SK-N-SH (cell line): ENCODE measurements around the gene KLHDC7B. TPM values are rescaled to one million over a fixed set of nuclear protein-coding genes. Genes with fewer than 3 reads are reported as not detected.

Experiments used
- CTCF ChIA-PET: fragments of 300-600, 350-600 bp; formaldehyde crosslinking; extraction: SDS; loops from one replicate; lab custom pipeline; 2021; lab: Yijun Ruan, JAX
- POLR2A ChIA-PET: fragments of 350-600 bp; sonication (Branson Sonifier 250); formaldehyde crosslinking; extraction: SDS; loops from one replicate; lab custom pipeline; 2020; ENCODE audit warnings: antibody characterized with exemption, inconsistent platforms; lab: Yijun Ruan, JAX
- DNase-seq: peaks from one replicate; pipeline ENCODE4 v3.0.0; 2012
- H2AFZ ChIP-seq: fragments of 200-600 bp; sonication (generic); 2 replicates; pipeline ENCODE4 v1.8.1; 2016; ENCODE audit warnings: antibody characterized with exemption, mild to moderate bottlenecking, low read depth
- H3F3A ChIP-seq: fragments of 200-600 bp; sonication (generic); replicated peaks from 2 replicates; pipeline ENCODE3; 2016; ENCODE audit warnings: antibody characterized with exemption, mild to moderate bottlenecking; ENCODE audit not compliant: insufficient read depth
- H3K27ac ChIP-seq, 2 experiments: fragments of 200-500 bp in 1 of 2; fragments of 200-600 bp in 1 of 2; sonication (Bioruptor generic) in 1 of 2; sonication (generic), shearing (Covaris generic) in 1 of 2; 2 replicates each; pipeline versions ENCODE4 v1.5.1 to v1.6.1; 2014 to 2016; ENCODE audit warnings: low read depth in 2 of 2, inconsistent platforms in 1 of 2, low read length in 1 of 2, mild to moderate bottlenecking in 1 of 2, mixed read lengths in 1 of 2
- H3K27me3 ChIP-seq: fragments of 200-600 bp; sonication (generic), shearing (Covaris generic); 2 replicates; pipeline ENCODE4 v1.6.1; 2016; ENCODE audit warnings: mixed run types; ENCODE audit not compliant: insufficient read depth
- H3K36me3 ChIP-seq, 2 experiments: fragments of 200-500 bp in 1 of 2; fragments of 200-600 bp in 1 of 2; sonication (Bioruptor generic) in 1 of 2; sonication (generic) in 1 of 2; replicated peaks in 1 of 2; 2 replicates each; pipeline versions ENCODE3 to v1.5.1; 2014 to 2016; ENCODE audit warnings: low read length in 1 of 2, mild to moderate bottlenecking in 1 of 2; ENCODE audit not compliant: insufficient read depth in 2 of 2, control insufficient read depth in 1 of 2
- H3K4me1 ChIP-seq, 2 experiments: fragments of 200-500 bp in 1 of 2; fragments of 200-600 bp in 1 of 2; sonication (Bioruptor generic) in 1 of 2; sonication (generic), shearing (Covaris generic) in 1 of 2; 2 replicates each; pipeline versions ENCODE4 v1.5.1 to v1.6.1; 2014 to 2016; ENCODE audit warnings: low read depth in 1 of 2, low read length in 1 of 2, mixed run types in 1 of 2; ENCODE audit not compliant: insufficient read depth in 2 of 2, control insufficient read depth in 1 of 2
- H3K4me2 ChIP-seq: fragments of 200-600 bp; sonication (generic), shearing (Covaris generic); 2 replicates; pipeline ENCODE4 v1.6.1; 2017; ENCODE audit warnings: mixed run types
- H3K4me3 ChIP-seq, 2 experiments: fragments of 200-500 bp in 1 of 2; fragments of 200-600 bp in 1 of 2; sonication (Bioruptor generic) in 1 of 2; sonication (generic), shearing (Covaris generic) in 1 of 2; 2 replicates each; pipeline versions ENCODE4 v1.5.1 to v1.8.1; 2014 to 2016; ENCODE audit warnings: low read depth in 2 of 2, inconsistent platforms in 1 of 2, low read length in 1 of 2, mild to moderate bottlenecking in 1 of 2, mixed read lengths in 1 of 2, moderate library complexity in 1 of 2
- H3K79me2 ChIP-seq: fragments of 200-600 bp; sonication (generic); 2 replicates; pipeline ENCODE4 v1.8.1; 2017; ENCODE audit warnings: mild to moderate bottlenecking; ENCODE audit not compliant: insufficient read depth
- H3K9ac ChIP-seq: fragments of 200-600 bp; sonication (generic); 2 replicates; pipeline ENCODE4 v1.6.1; 2017; ENCODE audit warnings: mixed run types
- H3K9me2 ChIP-seq: fragments of 200-600 bp; sonication (generic); 2 replicates; pipeline ENCODE4 v1.6.1; 2017; ENCODE audit warnings: mixed run types
- H3K9me3 ChIP-seq: fragments of 200-600 bp; sonication (generic); 2 replicates; pipeline ENCODE4 v1.6.1; 2017; ENCODE audit warnings: mixed run types, mild to moderate bottlenecking, moderate library complexity
- H4K20me1 ChIP-seq: fragments of 200-600 bp; sonication (generic); 2 replicates; pipeline ENCODE4 v1.6.1; 2017; ENCODE audit warnings: mild to moderate bottlenecking, mixed run types; ENCODE audit not compliant: insufficient read depth
- ELF1 ChIP-seq: IDR thresholded peaks from 2 replicates; pipeline ENCODE4 v1.4.0; 2012
- FOSL2 ChIP-seq: IDR thresholded peaks from 2 replicates; pipeline ENCODE4 v1.4.0; 2012; ENCODE audit warnings: low read depth, mild to moderate bottlenecking, moderate library complexity, borderline replicate concordance
- GABPA ChIP-seq: IDR thresholded peaks from 2 replicates; pipeline ENCODE4 v1.4.0; 2012; ENCODE audit warnings: low read depth, mild to moderate bottlenecking
- GATA2 ChIP-seq: sonication (generic); formaldehyde crosslinking; IDR thresholded peaks from 2 replicates; pipeline ENCODE4 v1.5.0; 2020; ENCODE audit warnings: mild to moderate bottlenecking, missing genetic modification reagents
- MEF2A ChIP-seq: IDR thresholded peaks from 2 replicates; pipeline ENCODE4 v1.4.0; 2012; ENCODE audit warnings: low read depth, borderline replicate concordance
- POLR2AphosphoS5 ChIP-seq: IDR thresholded peaks from 2 replicates; pipeline ENCODE4 v1.6.1; 2012; ENCODE audit warnings: low read depth, low read length
- RAD21 ChIP-seq: IDR thresholded peaks from 2 replicates; pipeline ENCODE4 v1.6.1; 2012; ENCODE audit warnings: mild to moderate bottlenecking, low read length
- RXRA ChIP-seq: IDR thresholded peaks from 2 replicates; pipeline ENCODE4 v1.4.0; 2012; ENCODE audit warnings: low read depth, mild to moderate bottlenecking, borderline replicate concordance
- TCF12 ChIP-seq: IDR thresholded peaks from 2 replicates; pipeline ENCODE4 v1.4.0; 2012
- YY1 ChIP-seq: IDR thresholded peaks from 2 replicates; pipeline ENCODE4 v1.4.0; 2012; ENCODE audit warnings: low read depth, mild to moderate bottlenecking
- WGBS: methylation state at CpG from one replicate; pipeline ENCODE4 v1.1.6; 2017; ENCODE audit warnings: low lambda C conversion rate; 5-methylcytosine and 5-hydroxymethylcytosine counted together
- polyA plus RNA-seq, 3 experiments: library from polyadenylated mRNA; depleted of rRNA; stranded (reverse); fragments of >200 nt; gene quantifications; 2 replicates each; pipeline ENCODE4 v1.2.3, GENCODE V29; 2012
- TF ChIP-seq, protein P1 (sequence below): IDR thresholded peaks from 2 replicates; pipeline ENCODE4 v1.4.0; 2012; ENCODE audit warnings: low read depth
- TF ChIP-seq, protein P2 (sequence below): fragments of 200-600 bp; sonication (generic); IDR thresholded peaks from 2 replicates; pipeline ENCODE4 v1.6.1; 2017; ENCODE audit warnings: antibody characterized with exemption, mild to moderate bottlenecking, moderate library complexity
- TF ChIP-seq, protein P3 (sequence below): fragments of 150-350 bp; IDR thresholded peaks from 2 replicates; pipeline ENCODE4 v1.6.1; 2017; ENCODE audit warnings: antibody characterized with exemption, low read length, low read depth, borderline replicate concordance
- TF ChIP-seq, protein P4 (sequence below): IDR thresholded peaks from 2 replicates; pipeline ENCODE4 v1.4.0; 2012; ENCODE audit warnings: low read depth, borderline replicate concordance

The KLHDC7B gene
- polyA plus RNA-seq, 1 of the 3 experiments (the other 2 are of a cell fraction): 0.07 TPM

DNA sequence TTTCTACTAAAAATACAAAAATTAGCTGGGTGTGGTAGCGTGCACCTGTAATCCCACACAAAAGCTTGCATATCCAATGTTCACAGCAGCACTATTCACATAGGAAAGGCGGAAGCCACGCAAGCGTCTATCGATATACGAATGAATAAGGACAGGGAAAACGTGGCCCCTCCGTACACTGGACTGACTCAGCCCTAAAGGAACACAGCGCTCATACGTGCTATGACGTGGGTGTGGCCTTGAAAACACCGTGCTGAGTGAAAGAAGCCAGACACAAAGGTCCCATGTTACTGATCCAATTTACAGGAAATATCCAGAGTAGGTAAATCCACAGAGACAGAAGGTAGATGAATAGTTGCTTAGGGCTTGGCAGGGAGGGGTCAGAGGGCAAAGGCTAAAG lies 45.2 kb upstream of the KLHDC7B start:
- no peaks in the 10 kb centered on the region for H3K27me3 ChIP-seq
- TF ChIP-seq RXRA (no peak), MEF2A (no peak), RAD21 (no peak)
- H2AFZ ChIP-seq: no peak overlapping the region
- no peak overlapping the region for H3K27ac ChIP-seq
- H3K9me2 ChIP-seq: no peaks in the 10 kb centered on the region
- ChIA-PET CTCF (no interaction called here), POLR2A (interaction anchor here (1.0 kb wide), 1 partner anchor 25 kb away, joined by 3 read pairs; the partner anchor contains the start of gene SCO2)
- H3K4me3 ChIP-seq: no peak overlapping the region
- no peak overlapping the region for H3K9ac ChIP-seq
- DNase-seq: no peak
- no peaks in the 10 kb centered on the region; a peak in 1 of 4 replicates for H3K4me1 ChIP-seq
- no peak overlapping the region for H3K4me2 ChIP-seq
- WGBS: 99% methylated on average over 12 of the region's 12 CpGs
- no peaks in the 10 kb centered on the region for H3K9me3 ChIP-seq
- peaks cover 0 to 18% of the 10 kb centered on the region in 2 experiments for H3K36me3 ChIP-seq
- peaks cover 8% of the 10 kb centered on the region for H3F3A ChIP-seq
- peaks cover 5% of the 10 kb centered on the region for H3K79me2 ChIP-seq
- H4K20me1 ChIP-seq: no peaks in the 10 kb centered on the region

DNA sequence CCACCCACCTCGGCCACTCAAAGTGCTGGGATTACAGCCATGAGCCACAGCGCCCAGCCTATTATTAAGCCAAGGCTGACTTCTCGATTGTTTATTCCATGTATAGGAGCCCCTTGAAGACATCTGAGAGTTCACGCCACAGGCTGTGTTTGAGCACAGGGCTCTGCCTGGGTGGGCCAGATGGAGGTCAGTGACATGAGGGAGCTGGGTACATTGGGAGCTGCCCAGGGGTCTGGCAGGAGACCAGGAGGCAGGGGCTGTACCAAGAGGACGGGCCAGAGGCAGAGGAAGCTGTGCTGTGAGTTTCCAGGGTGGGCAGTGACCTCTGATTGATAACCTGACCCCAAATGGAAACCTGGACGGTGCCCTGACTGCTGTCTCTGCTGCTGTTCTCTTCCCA lies 43.6 kb upstream of the KLHDC7B start:
- Histone ChIP-seq H3K9me3 (no peaks in the 10 kb centered on the region), H3K27me3 (no peaks in the 10 kb centered on the region), H3K4me3 (no peak overlapping the region), H3K4me1 (peaks cover 0 to 11% of the 10 kb centered on the region in 2 experiments; a peak in 1 of 4 replicates), H4K20me1 (no peaks in the 10 kb centered on the region), H3F3A (peaks cover 8% of the 10 kb centered on the region), H3K4me2 (no peak overlapping the region), H3K27ac (no peak overlapping the region), H2AFZ (no peak overlapping the region), H3K79me2 (peaks cover 21% of the 10 kb centered on the region), H3K9me2 (no peaks in the 10 kb centered on the region), H3K9ac (no peak overlapping the region), H3K36me3 (peaks cover 0 to 18% of the 10 kb centered on the region in 2 experiments)
- CTCF ChIA-PET: no interaction called here
- POLR2A ChIA-PET: no interaction called here
- no peak for DNase-seq
- 97% methylated on average over 5 of the region's 6 CpGs for WGBS
- TF ChIP-seq POLR2AphosphoS5: no peak
- TF ChIP-seq, protein P1, sequence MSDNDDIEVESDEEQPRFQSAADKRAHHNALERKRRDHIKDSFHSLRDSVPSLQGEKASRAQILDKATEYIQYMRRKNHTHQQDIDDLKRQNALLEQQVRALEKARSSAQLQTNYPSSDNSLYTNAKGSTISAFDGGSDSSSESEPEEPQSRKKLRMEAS: no peak
- no peak for TF ChIP-seq TCF12
- no peak for TF ChIP-seq FOSL2
- TF ChIP-seq, protein P2, sequence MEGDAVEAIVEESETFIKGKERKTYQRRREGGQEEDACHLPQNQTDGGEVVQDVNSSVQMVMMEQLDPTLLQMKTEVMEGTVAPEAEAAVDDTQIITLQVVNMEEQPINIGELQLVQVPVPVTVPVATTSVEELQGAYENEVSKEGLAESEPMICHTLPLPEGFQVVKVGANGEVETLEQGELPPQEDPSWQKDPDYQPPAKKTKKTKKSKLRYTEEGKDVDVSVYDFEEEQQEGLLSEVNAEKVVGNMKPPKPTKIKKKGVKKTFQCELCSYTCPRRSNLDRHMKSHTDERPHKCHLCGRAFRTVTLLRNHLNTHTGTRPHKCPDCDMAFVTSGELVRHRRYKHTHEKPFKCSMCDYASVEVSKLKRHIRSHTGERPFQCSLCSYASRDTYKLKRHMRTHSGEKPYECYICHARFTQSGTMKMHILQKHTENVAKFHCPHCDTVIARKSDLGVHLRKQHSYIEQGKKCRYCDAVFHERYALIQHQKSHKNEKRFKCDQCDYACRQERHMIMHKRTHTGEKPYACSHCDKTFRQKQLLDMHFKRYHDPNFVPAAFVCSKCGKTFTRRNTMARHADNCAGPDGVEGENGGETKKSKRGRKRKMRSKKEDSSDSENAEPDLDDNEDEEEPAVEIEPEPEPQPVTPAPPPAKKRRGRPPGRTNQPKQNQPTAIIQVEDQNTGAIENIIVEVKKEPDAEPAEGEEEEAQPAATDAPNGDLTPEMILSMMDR: no peak
- TF ChIP-seq, protein P3, sequence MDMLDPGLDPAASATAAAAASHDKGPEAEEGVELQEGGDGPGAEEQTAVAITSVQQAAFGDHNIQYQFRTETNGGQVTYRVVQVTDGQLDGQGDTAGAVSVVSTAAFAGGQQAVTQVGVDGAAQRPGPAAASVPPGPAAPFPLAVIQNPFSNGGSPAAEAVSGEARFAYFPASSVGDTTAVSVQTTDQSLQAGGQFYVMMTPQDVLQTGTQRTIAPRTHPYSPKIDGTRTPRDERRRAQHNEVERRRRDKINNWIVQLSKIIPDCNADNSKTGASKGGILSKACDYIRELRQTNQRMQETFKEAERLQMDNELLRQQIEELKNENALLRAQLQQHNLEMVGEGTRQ: no peak
- no peak for TF ChIP-seq GATA2 (CRISPR knock-in tag)
- TF ChIP-seq YY1: no peak
- TF ChIP-seq, protein P4, sequence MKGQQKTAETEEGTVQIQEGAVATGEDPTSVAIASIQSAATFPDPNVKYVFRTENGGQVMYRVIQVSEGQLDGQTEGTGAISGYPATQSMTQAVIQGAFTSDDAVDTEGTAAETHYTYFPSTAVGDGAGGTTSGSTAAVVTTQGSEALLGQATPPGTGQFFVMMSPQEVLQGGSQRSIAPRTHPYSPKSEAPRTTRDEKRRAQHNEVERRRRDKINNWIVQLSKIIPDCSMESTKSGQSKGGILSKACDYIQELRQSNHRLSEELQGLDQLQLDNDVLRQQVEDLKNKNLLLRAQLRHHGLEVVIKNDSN: no peak
- no peak for TF ChIP-seq GABPA
- TF ChIP-seq ELF1: no peak
